Karpas-422 (cell line): ENCODE measurements around the gene HIF1A. TPM values are rescaled to one million over a fixed set of nuclear protein-coding genes. Genes with fewer than 3 reads are reported as not detected.

Experiments used
- DNase-seq: peaks from one replicate; pipeline ENCODE4 v3.0.0-alpha.2; 2015
- H2AFZ ChIP-seq: fragments of 200-600 bp; sonication (generic); 2 replicates; pipeline ENCODE4 v1.6.1; 2014; ENCODE audit warnings: antibody characterized with exemption, low read length, mixed read lengths
- H3K27ac ChIP-seq: fragments of 200-600 bp; sonication (generic); 2 replicates; pipeline ENCODE4 v1.5.1; 2014; ENCODE audit warnings: mild to moderate bottlenecking, low read length, moderate library complexity
- H3K27me3 ChIP-seq: fragments of 200-600 bp; sonication (generic); 2 replicates; pipeline ENCODE4 v1.6.1; 2014; ENCODE audit warnings: low read length, mixed read lengths
- H3K36me3 ChIP-seq: fragments of 200-600 bp; sonication (generic); 2 replicates; pipeline ENCODE4 v1.6.1; 2014; ENCODE audit warnings: low read length, mixed read lengths; ENCODE audit not compliant: insufficient read depth
- H3K4me1 ChIP-seq: fragments of 200-600 bp; sonication (generic); 2 replicates; pipeline ENCODE4 v1.6.1; 2014; ENCODE audit warnings: mild to moderate bottlenecking, low read length, mixed read lengths
- H3K4me2 ChIP-seq: fragments of 200-600 bp; sonication (generic); 2 replicates; pipeline ENCODE4 v1.6.1; 2014; ENCODE audit warnings: low read length, low read depth, mild to moderate bottlenecking; ENCODE audit not compliant: poor library complexity, severe bottlenecking
- H3K4me3 ChIP-seq: fragments of 200-600 bp; sonication (generic); 2 replicates; pipeline ENCODE4 v1.5.1; 2014; ENCODE audit warnings: mild to moderate bottlenecking, antibody characterized with exemption, low read length, mixed read lengths
- H3K79me2 ChIP-seq: fragments of 200-600 bp; sonication (generic); 2 replicates; pipeline ENCODE4 v1.6.1; 2014; ENCODE audit warnings: mild to moderate bottlenecking, low read length, mixed read lengths
- H3K9ac ChIP-seq: fragments of 200-600 bp; sonication (generic); 2 replicates; pipeline ENCODE4 v1.6.0; 2014; ENCODE audit warnings: low read length
- H3K9me2 ChIP-seq: fragments of 200-600 bp; sonication (generic), shearing (Covaris generic); replicated peaks from 2 replicates; pipeline ENCODE4 v1.6.0; 2014; ENCODE audit warnings: mild to moderate bottlenecking, low read length, moderate library complexity; ENCODE audit not compliant: insufficient read depth
- H3K9me3 ChIP-seq: fragments of 300-700, 200-600 bp; sonication (generic); 2 replicates; pipeline ENCODE4 v1.6.1; 2014; ENCODE audit warnings: low read length, mixed read lengths
- H4K20me1 ChIP-seq: fragments of 200-600 bp; sonication (generic); 2 replicates; pipeline ENCODE4 v1.6.1; 2014; ENCODE audit warnings: mild to moderate bottlenecking, antibody characterized with exemption, low read length, low read depth; ENCODE audit not compliant: insufficient read depth
- total RNA-seq: library from RNA; depleted of rRNA; stranded (reverse); fragments of >200 nt; shearing (Covaris generic); gene quantifications from 2 replicates; pipeline ENCODE4 v1.2.3, GENCODE V29; 2014; ENCODE audit warnings: low replicate concordance

The HIF1A gene
- total RNA-seq, 1 experiment from 2014 or later = 233 TPM

GRCh38 chr14:61746881-61747280 lies 51.6 kb downstream of the HIF1A start:
- peaks cover 31% of the 10 kb centered on the region for H4K20me1 ChIP-seq
- no peaks in the 10 kb centered on the region for H3K9me3 ChIP-seq
- H3K36me3 ChIP-seq = peaks cover 68% of the 10 kb centered on the region
- H3K4me3 ChIP-seq = peak overlapping the region; percentile 80
- H2AFZ ChIP-seq = no peak overlapping the region
- peak; percentile 82 for DNase-seq
- H3K4me2 ChIP-seq = peak overlapping the region; percentile 82
- H3K9me2 ChIP-seq = no peaks in the 10 kb centered on the region
- peaks cover 68% of the 10 kb centered on the region for H3K4me1 ChIP-seq
- peak overlapping the region; percentile 90 for H3K27ac ChIP-seq
- H3K27me3 ChIP-seq = no peaks in the 10 kb centered on the region
- H3K9ac ChIP-seq = peak overlapping the region; percentile 81; the same call in 1 of the 2 replicates
- peaks cover 89% of the 10 kb centered on the region for H3K79me2 ChIP-seq

GRCh38 chr14:61747342-61747741 lies 52.0 kb downstream of the HIF1A start:
- Histone ChIP-seq H3K27ac (peak overlapping the region; percentile 90), H3K79me2 (peaks cover 84% of the 10 kb centered on the region), H3K9ac (peak overlapping the region; percentile 81; the same call in 1 of the 2 replicates), H3K9me2 (no peaks in the 10 kb centered on the region), H3K4me1 (peaks cover 72% of the 10 kb centered on the region), H3K27me3 (no peaks in the 10 kb centered on the region), H4K20me1 (peaks cover 28% of the 10 kb centered on the region), H3K9me3 (no peaks in the 10 kb centered on the region), H3K4me3 (peak overlapping the region; percentile 80), H3K4me2 (peak overlapping the region; percentile 82), H3K36me3 (peaks cover 63% of the 10 kb centered on the region), H2AFZ (no peak overlapping the region)
- DNase-seq = no peak

GRCh38 chr14:61749264-61749663 lies 54.0 kb downstream of the HIF1A start:
- peak; percentile 59 for DNase-seq
- Histone ChIP-seq H3K79me2 (peaks cover 65% of the 10 kb centered on the region), H3K36me3 (peaks cover 48% of the 10 kb centered on the region)

GRCh38 chr14:61749867-61750266 lies 54.6 kb downstream of the HIF1A start:
- H3K9ac ChIP-seq = peak overlapping the region; percentile 81

More at GRCh38 chr14:61749264-61749663, 54.0 kb downstream of the HIF1A start:
- Histone ChIP-seq H3K27ac (peak overlapping the region; percentile 90), H2AFZ (no peak overlapping the region), H3K9me3 (no peaks in the 10 kb centered on the region), H3K9ac (peak overlapping the region; percentile 81), H3K9me2 (no peaks in the 10 kb centered on the region), H3K4me3 (peak overlapping the region; percentile 80), H3K27me3 (no peaks in the 10 kb centered on the region), H3K4me2 (peak overlapping the region; percentile 82), H3K4me1 (peaks cover 87% of the 10 kb centered on the region), H4K20me1 (peaks cover 27% of the 10 kb centered on the region)

GRCh38 chr14:61750708-61751474 lies 55.6 kb downstream of the HIF1A start:
- Histone ChIP-seq H3K9ac (peak overlapping the region; percentile 81), H2AFZ (0 out of 2 replicates have a peak overlapping the region, but pooled peaks have one; percentile 44), H3K27me3 (no peaks in the 10 kb centered on the region), H3K4me3 (peak overlapping the region; percentile 80), H3K9me3 (no peaks in the 10 kb centered on the region), H3K36me3 (peaks cover 33% of the 10 kb centered on the region), H3K9me2 (no peaks in the 10 kb centered on the region), H3K4me1 (peaks cover 73% of the 10 kb centered on the region), H3K4me2 (peak overlapping the region; percentile 82), H3K79me2 (peaks cover 49% of the 10 kb centered on the region), H4K20me1 (peaks cover 19% of the 10 kb centered on the region), H3K27ac (peak overlapping the region; percentile 90)
- DNase-seq = peak; percentile 98

More at GRCh38 chr14:61749867-61750266, 54.6 kb downstream of the HIF1A start:
- no peaks in the 10 kb centered on the region for H3K27me3 ChIP-seq
- H3K79me2 ChIP-seq = peaks cover 59% of the 10 kb centered on the region
- H2AFZ ChIP-seq = no peak overlapping the region
- DNase-seq = peak; percentile 58
- no peaks in the 10 kb centered on the region for H3K9me3 ChIP-seq
- H3K27ac ChIP-seq = peak overlapping the region; percentile 90
- H3K36me3 ChIP-seq = peaks cover 43% of the 10 kb centered on the region
- H4K20me1 ChIP-seq = peaks cover 27% of the 10 kb centered on the region
- no peaks in the 10 kb centered on the region for H3K9me2 ChIP-seq
- H3K4me3 ChIP-seq = peak overlapping the region; percentile 80
- H3K4me2 ChIP-seq = peak overlapping the region; percentile 82
- H3K4me1 ChIP-seq = peaks cover 83% of the 10 kb centered on the region

- DNase-seq = peak; percentile 57
- Histone ChIP-seq H3K9me3 (no peaks in the 10 kb centered on the region), H3K9me2 (no peaks in the 10 kb centered on the region), H3K27ac (peak overlapping the region; percentile 90), H3K36me3 (peaks cover 33% of the 10 kb centered on the region), H2AFZ (0 out of 2 replicates have a peak overlapping the region, but pooled peaks have one; percentile 44), H4K20me1 (peaks cover 18% of the 10 kb centered on the region), H3K4me3 (peak overlapping the region; percentile 80), H3K79me2 (peaks cover 43% of the 10 kb centered on the region), H3K9ac (peak overlapping the region; percentile 81), H3K4me2 (peak overlapping the region; percentile 82), H3K4me1 (peaks cover 67% of the 10 kb centered on the region), H3K27me3 (no peaks in the 10 kb centered on the region)
Measured at GRCh38 chr14:61751475-61751989, 56.2 kb downstream of the HIF1A start.

- peak overlapping the region; percentile 82 for H3K4me2 ChIP-seq
- no peak overlapping the region for H2AFZ ChIP-seq
- H3K9me2 ChIP-seq = no peaks in the 10 kb centered on the region
- no peaks in the 10 kb centered on the region for H3K9me3 ChIP-seq
- peaks cover 56% of the 10 kb centered on the region for H3K4me1 ChIP-seq
- peak; percentile 86 for DNase-seq
- H3K27ac ChIP-seq = peak overlapping the region; percentile 90
- H3K9ac ChIP-seq = peak overlapping the region; percentile 81
- H3K36me3 ChIP-seq = peaks cover 22% of the 10 kb centered on the region
- H3K79me2 ChIP-seq = peaks cover 32% of the 10 kb centered on the region
- H3K27me3 ChIP-seq = no peaks in the 10 kb centered on the region
- H3K4me3 ChIP-seq = peak overlapping the region; percentile 80
- H4K20me1 ChIP-seq = peaks cover 11% of the 10 kb centered on the region; the same call in 1 of the 2 replicates
Measured at GRCh38 chr14:61752626-61753025, 57.3 kb downstream of the HIF1A start.

- peak overlapping the region; percentile 90 for H3K27ac ChIP-seq
- no peak overlapping the region for H3K4me3 ChIP-seq
- no peak overlapping the region for H3K9ac ChIP-seq
- peaks cover 13% of the 10 kb centered on the region for H3K36me3 ChIP-seq
- H4K20me1 ChIP-seq = peaks cover 4% of the 10 kb centered on the region; the same call in 1 of the 2 replicates
- peaks cover 22% of the 10 kb centered on the region for H3K79me2 ChIP-seq
- H3K27me3 ChIP-seq = no peaks in the 10 kb centered on the region
- no peak overlapping the region for H2AFZ ChIP-seq
- peak overlapping the region; percentile 82 for H3K4me2 ChIP-seq
- DNase-seq = no peak
- H3K4me1 ChIP-seq = peaks cover 46% of the 10 kb centered on the region
- H3K9me3 ChIP-seq = no peaks in the 10 kb centered on the region
- H3K9me2 ChIP-seq = no peaks in the 10 kb centered on the region
Measured at GRCh38 chr14:61753631-61754030, 58.3 kb downstream of the HIF1A start.
